Coronary artery (tissue), 2 donors: ENCODE results near the gene RXRB.

Experiments used
- DNase-seq: peaks from one replicate; pipeline ENCODE4 v3.0.0-alpha.2; 2017; ENCODE audit warnings: low spot score
- H3K27ac ChIP-seq, 2 donors: fragments of 200-600 bp; sonication (generic); one replicate each; pipeline ENCODE4 v1.5.1; 2016 to 2019
- H3K4me3 ChIP-seq: fragments of 200-600 bp; sonication (generic); 2 replicates; pipeline ENCODE4 v1.5.1; 2016; ENCODE audit warnings: mild to moderate bottlenecking, moderate library complexity
- TF ChIP-seq, protein P1 (sequence below): fragments of 200-600 bp; sonication (generic); IDR thresholded peaks from one replicate; pipeline ENCODE4 v1.5.1; 2019; ENCODE audit warnings: antibody characterized with exemption

Gene RXRB

DNA sequence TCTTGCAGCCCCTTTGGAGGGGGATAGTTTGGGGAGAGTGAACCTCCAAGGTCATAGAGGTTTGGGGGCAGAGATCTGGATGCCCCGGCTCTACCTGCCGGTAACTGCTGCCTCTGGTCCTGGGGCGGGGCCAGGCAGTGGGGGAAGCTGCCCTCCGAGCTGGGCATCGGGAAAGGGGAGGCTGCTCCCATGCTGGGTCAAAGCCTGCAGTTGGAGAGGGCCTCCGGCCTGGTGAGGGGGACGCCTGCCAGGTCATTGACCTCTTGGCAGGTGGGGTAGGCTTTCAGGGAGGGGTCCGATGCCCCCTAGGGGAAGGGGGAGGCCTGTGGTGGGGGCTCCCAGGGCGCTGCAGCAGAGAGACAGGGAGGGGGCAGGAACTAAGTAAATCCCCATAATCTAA lies 15.3 kb downstream of the RXRB start:
- no peak for DNase-seq
- no peak overlapping the region for H3K4me3 ChIP-seq
- H3K27ac ChIP-seq, result no peak overlapping the region
- TF ChIP-seq, protein P1, sequence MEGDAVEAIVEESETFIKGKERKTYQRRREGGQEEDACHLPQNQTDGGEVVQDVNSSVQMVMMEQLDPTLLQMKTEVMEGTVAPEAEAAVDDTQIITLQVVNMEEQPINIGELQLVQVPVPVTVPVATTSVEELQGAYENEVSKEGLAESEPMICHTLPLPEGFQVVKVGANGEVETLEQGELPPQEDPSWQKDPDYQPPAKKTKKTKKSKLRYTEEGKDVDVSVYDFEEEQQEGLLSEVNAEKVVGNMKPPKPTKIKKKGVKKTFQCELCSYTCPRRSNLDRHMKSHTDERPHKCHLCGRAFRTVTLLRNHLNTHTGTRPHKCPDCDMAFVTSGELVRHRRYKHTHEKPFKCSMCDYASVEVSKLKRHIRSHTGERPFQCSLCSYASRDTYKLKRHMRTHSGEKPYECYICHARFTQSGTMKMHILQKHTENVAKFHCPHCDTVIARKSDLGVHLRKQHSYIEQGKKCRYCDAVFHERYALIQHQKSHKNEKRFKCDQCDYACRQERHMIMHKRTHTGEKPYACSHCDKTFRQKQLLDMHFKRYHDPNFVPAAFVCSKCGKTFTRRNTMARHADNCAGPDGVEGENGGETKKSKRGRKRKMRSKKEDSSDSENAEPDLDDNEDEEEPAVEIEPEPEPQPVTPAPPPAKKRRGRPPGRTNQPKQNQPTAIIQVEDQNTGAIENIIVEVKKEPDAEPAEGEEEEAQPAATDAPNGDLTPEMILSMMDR, result no peak

DNA sequence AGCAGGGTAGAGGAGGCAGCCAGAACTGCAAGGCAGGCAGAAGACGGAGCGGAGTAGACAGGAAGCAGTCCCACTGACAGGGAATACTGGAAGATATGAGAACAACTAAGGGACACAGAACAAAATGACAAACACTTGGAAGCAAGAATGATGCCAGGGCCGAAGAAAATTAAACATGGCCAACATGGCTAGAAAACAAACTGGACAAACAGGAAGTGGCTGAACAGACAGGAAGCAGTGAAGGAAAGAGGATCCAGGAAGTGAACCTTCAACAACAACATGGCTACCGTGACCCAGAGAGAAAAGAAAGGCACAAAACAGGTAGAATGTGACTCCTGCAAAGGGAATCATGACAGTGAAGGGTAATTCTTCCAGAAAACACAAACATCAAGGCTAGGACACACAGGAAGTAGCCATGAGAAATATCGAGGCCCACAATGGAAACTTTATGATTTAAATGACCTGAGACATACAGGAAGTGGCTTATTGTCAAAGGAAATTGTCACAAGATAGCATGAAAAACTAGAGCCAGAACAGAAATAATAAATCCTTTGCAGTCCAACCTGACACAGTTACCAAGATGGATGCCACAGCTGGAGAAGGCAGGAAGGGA lies 17.3 kb downstream of the RXRB start:
- TF ChIP-seq, protein P1, result no peak
- no peak overlapping the region for H3K4me3 ChIP-seq
- H3K27ac ChIP-seq, result no peak overlapping the region

DNA sequence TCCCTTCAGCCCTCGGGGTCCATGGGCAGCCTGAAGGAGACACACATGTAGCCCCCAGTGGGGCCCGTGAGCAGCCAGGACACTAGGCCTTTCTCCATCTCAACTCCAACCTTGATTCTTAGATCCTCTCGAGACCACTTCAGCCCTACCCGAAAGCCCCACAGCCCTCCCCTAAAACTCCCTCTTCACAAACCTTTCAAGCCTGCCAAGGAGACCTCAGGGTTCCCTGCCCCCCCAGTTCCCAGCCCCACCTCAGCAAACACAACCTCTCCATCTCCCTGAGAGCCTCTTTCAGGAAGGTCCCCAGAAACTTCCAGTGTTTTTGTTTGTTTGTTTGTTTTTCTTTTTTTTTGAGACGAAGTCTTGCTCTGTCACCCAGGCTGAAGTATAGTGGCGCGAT lies 19.3 kb downstream of the RXRB start:
- Histone ChIP-seq H3K27ac (no peak overlapping the region), H3K4me3 (no peak overlapping the region)
- TF ChIP-seq, protein P1, result no peak
- DNase-seq, result no peak

More for the DNA sequence above, 17.3 kb downstream of the RXRB start:
- DNase-seq, result no peak

DNA sequence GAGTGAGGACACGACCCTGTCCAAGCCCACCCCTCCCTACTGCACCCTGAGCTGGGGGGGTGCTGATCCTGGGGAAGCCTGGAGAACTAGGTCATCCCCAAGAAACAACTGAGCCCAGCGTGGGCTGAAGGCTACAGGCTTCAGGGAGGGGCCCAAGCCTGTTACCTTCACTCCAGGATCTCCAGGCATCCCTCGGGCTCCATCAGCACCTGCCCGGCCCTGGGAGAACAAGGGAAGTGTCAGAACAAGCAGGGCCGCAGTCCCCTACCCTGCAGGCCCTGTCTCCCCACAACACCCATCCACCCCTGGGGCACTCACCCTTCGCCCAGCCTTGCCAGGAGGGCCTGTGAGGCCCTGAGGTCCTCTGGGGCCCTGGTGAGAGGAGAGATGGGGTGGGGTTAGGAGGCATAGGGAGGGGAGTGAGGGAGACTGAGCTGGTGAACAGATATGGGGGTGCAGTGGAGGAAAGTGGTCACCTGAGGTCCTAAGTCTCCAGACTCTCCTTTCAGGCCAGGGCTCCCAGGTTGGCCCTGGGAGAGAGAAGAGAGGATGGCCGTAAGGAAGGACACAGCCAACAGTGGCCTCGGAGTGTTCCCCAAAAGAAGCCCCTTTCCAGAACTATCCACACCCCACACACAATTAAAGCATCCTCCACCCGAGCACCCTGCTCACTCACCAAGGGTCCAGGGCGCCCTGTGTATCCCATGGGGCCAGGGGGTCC lies 21.6 kb downstream of the RXRB start:
- H3K4me3 ChIP-seq, result no peak overlapping the region
- TF ChIP-seq, protein P1, result no peak
- no peak for DNase-seq
- no peak overlapping the region for H3K27ac ChIP-seq

DNA sequence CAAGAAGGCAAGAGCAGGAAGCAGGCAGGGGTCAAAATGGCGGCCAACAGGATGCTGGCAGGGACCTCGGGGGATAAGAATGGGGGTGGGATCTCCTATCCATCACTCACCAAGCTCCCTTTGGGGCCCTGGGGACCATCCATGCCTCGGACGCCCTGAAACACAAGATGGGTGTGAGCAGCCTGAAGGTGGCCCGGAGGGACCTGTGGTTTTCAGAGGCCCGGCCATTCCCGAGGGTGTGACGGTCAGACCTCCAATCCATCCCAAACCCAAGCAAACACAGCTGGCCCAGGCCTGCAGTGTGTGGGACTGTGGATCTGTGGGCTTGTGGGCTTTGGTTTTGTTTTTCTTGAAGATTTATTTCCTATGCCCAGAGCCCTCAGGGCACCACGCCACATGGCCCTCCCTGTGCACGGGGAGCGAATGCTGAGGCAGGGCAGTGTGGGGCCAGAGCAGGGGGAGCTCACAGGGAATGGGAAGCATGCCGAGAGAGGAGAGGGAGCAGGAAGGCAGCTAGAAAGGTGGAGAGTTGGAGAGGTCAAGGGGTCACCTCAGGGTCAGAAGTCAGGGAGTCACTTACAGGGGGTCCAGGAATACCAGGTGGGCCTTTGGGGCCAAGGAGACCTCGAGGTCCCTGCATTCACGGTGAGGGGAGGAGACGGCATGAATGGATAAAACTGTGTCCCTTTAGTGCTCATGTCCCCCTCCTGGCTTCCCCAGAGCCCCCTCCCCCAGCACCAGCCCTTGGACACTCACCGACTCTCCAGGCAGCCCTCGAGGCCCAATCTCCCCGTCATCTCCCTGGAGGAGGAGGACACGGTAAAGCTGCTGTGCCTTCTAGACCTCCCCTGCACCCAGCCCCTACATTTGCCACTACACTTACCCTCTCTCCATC lies 22.7 kb downstream of the RXRB start:
- no peak overlapping the region for H3K27ac ChIP-seq
- TF ChIP-seq, protein P1, result no peak
- no peak overlapping the region for H3K4me3 ChIP-seq
- DNase-seq, result no peak

DNA sequence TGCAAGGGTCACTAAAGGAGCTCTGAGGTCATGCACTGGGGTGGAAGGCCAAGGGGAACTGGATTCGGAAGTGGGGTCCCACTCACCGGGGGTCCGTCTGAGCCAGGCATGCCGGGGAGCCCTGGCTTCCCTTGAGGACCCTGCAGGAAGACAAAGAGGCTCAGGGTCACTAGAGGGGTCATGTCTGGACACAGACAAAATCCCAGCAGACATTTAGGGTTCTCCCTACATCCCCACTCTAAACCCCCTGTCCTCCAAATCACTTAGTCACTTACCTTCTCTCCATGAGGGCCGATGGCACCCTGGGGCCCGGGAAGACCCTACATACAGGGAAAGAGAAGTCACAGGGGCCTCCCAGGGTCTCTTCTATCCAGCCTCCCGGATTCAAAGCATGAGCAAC lies 23.6 kb downstream of the RXRB start:
- TF ChIP-seq, protein P1, result no peak
- Histone ChIP-seq H3K4me3 (no peak overlapping the region), H3K27ac (no peak overlapping the region)
- no peak for DNase-seq
